Fibroblast of skin of right quadriceps (primary cell): Measurements from ENCODE around the gene FBXW11.
A peak's percentile ranks its signal among the peaks of the same experiment; 100 is the strongest.
"Not testable (repeated sequence)": the region's sequence is repeated elsewhere in the genome, so short reads cannot be mapped to it uniquely, and the experiment has no call there.

ENCODE experiments used
- DNase-seq: peaks from one replicate; pipeline ENCODE4 v3.0.0-alpha.2; 2013

FBXW11 gene

GRCh38 chr5:171979606-171980005 is 26.8 kb downstream of the FBXW11 start:
- no peak for DNase-seq

DNA sequence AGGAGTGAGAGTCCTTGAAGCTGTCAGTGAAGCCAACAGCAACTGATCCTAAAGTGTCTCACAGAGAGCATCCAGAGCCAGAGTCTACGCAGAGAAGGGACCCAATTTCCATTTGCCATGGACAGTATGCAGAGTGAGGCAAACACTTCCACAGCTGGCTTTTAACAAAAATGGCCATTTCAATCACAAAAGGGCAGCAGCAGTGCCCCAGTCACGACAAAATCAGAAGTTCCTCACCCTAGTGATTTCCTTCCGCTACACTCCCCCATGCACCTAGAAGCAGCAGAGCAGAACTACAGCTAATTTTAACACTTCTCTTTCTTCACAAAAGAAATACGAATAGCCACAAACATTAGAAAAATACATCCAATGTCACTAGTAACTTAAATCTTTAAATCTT is 27.9 kb downstream of the FBXW11 start:
- no peak for DNase-seq

DNA sequence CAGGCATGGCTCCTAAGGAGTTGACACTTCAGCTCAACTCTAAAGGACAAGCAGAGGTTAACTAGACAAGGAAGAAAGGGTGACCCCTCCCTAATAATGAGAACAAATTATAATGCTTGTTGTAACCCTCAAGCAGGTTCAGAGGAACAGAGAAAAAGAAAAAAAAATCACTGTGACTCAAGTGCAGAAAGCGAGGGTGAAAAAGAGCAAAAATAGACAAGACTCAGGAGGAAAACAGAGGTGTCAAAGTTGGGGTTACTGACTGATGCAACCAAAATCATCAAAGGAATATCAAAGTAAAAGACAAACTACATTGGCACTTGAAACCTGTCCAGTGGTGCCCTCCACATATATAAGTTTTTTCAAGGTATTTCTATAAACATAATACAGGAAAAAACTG is 28.4 kb downstream of the FBXW11 start:
- DNase-seq: no peak

DNA sequence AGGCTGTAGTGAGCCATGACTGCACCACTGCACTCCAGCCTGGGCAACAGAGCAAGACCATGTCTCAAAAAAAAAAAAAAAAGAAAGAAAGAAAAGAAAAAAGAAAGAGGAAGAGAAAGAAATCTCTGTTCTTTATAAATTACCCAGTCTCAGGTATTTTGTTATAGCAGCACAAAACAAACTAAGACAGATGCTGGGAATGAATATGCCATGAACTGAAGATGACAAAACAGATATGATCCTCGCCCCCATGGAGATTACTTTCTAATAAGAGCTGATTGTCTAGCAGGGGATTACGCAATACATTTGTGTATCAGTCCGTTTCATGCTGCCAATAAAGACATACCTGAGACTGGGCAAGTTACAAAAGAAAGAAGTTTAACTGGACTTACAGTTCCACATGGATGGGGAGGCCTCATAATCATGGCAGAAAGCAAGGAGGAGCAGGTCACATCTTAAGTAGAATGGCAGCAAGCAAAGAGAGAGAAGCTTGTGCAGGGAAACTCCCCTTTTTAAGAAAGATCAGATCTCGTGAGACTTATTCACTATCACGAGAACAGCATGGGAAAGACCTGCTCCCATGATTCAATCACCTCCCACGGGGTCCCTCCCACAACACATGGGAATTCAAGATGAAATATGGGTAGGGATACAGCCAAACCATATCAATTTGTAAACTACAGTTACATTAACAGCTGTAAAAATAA is 29.0 kb downstream of the FBXW11 start:
- DNase-seq: not testable (repeated sequence)

- no peak for DNase-seq
These were observed 30.4 kb downstream of the FBXW11 start for GRCh38 chr5:171975877-171976667.

DNA sequence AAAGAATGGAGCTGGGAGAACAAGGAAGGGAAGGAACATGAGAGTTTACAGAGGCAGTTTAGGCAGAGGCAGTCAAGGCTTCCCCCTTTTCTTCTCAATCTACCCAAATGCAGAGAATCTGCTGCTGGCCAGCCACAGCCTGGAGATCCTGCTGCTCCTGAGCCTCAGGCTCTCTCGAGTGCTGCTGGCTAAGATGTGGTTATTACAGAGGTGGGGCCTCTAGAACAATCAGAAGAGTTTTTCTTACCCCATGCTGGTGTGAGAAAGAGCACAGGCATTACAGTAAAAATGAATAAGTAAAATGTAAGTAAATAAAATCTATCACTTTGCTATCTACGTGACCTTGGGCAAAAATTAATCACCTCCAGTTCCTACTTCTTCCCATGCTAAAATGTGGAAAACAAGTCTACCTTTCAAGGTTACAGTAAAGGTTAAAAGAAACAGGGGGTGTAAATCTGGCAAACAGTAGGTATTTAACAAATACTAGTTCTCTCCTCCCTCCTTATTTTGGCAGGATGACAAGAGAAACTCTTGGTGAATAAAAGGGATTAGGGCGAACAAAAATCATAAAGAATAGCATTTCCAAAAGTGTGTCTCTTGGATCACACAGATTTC is 31.1 kb downstream of the FBXW11 start:
- peak; percentile 9 for DNase-seq

DNA sequence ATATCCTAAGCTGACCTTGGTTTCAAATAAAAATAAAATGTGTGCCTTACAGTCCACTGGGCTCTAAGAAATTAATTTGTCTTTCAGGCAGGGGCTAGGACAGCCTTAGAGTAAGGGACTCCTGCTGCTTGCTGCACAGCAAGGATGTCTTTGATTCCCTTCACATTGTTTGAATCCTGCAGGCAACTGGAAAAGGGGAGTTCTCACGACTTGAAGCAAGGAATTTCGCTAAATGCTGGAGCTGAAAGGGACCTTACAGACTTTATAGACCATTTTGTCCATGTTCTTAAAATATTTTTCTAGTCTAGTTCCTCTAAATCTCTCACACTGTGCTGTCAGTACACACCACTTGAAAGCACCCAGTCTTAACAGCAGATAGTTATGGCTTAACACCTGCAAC is 35.6 kb downstream of the FBXW11 start:
- DNase-seq: no peak

- peak; percentile 18 for DNase-seq
These were observed 37.1 kb downstream of the FBXW11 start for GRCh38 chr5:171969288-171969880.

DNA sequence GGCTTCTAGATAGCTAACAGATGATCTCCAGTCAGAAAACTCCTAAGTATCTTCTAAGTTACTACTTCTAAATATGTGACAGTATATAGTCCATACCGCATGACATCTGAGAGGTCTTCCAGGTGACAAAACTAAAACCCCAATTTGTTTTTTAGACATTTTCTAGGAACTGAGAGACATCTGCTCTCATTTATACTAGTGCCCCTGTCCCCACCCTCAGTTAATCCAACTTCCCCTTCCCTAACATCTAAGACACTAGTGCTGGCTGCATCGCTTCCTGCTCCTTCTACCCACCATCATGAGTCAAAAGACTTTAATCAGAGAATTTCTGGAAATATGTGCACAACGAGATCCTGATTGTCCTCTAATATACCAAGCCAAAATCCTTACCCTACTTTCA is 37.9 kb downstream of the FBXW11 start:
- no peak for DNase-seq

DNA sequence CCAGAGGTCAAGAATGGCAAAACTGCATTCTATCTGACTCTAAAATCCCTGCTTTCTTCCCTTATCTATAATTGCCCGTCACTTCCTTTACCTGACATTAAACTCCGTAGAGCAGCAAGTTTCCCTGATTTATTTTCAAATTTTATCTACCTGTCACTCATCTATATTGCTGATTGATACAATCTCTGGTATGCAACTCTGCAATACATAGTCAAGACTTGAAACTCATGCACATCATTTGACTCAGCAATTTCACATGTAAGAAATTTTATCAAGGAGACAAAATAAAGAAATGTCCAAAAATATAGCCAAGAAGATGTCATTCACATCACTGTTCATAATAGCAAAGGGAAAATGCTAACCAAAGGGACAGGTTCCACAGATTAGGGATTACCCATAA is 39.5 kb downstream of the FBXW11 start:
- DNase-seq: no peak

DNA sequence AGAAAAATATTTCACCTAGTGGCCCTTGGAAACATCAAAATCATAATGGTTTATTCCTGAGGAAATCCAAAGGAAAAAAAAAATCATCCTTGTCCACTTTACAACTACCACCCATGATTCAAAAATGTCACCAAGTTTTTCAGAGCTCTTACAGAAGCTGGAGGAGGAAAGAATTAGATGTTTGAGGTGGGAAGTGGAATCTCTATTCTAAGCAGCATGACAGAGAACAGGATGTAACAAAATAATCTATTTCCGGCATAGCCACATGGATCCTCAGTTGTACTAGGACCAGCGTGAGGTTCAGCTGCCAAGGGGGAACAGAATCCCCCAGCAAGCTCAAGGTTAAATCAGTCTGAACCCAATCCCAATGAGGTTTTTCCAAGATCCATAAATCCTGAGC is 40.2 kb downstream of the FBXW11 start:
- DNase-seq: peak; percentile 29

- DNase-seq: no peak
These were observed 40.7 kb downstream of the FBXW11 start for GRCh38 chr5:171965745-171966144.

DNA sequence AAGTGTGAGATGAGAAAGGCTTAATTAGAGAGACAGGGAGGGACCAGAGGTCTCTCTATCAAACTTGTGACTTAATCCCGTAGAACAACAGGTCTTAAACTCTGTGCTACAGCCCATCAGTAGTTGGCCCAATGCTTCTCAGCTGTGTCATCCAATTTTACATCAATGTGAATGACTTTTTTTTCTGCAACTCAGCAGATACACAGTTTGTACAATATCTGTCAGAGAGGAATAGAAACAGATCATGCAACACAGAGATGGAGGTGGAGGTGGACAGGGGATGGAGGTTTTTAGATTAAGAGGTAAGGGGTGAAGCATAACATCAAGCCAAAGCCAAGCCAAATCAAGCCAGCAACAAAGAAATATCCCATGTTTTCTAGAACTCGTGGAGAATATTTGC is 43.0 kb downstream of the FBXW11 start:
- no peak for DNase-seq

- DNase-seq: no peak
These were observed 45.3 kb downstream of the FBXW11 start for GRCh38 chr5:171961117-171961516.

DNA sequence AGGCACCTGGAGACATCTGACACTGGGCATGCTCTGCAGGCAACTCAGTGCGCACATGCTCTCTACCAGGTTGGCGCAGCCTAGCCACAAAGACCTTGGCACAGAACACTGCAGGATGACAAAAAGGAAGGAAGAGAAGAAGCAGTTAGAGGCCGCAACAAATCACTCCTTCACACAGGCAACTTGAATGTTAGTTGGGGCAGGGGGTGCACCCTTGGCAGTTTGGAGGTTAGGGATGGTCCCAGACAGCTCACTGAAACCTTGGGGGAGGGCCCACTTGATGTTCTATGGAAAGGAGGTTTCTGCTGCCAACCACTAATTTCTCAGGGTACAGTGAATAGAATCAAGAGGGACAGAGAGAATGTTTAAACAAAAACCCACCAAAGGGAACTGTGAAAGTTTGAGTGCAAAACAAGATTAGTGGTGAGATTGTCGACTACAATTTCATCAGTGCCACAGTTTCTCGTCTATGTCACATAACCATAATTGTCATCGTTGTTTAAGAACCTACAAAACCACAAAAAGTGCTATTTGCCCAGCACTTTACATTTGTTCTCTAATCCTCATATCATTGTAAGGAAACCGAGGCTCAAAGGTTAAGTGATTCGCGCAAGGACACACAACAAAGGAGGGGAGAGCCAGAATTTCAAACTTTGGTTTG is 48.7 kb downstream of the FBXW11 start:
- no peak for DNase-seq

GRCh38 chr5:171956887-171957495 is 49.4 kb downstream of the FBXW11 start:
- no peak for DNase-seq

DNA sequence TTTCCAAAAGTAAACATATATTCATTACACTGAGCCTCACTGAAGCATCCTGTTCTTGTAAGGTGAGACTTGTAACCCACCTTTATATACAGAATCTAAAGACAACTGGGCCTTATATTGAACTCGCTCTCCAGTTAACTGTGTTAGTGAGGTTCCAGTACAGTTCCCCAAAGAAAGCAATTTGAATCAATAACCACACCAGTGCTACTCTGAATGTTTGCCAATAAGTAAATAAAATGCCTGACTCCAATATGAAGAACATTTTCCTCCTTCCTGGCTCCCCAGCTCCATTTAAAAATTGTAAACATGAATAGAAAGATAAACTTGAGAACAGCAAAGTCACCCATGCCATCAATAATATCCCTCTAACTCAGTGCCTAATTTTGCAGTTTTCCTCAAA is 50.1 kb downstream of the FBXW11 start:
- DNase-seq: no peak

GRCh38 chr5:171955761-171956160 is 50.7 kb downstream of the FBXW11 start:
- no peak for DNase-seq

- peak; percentile 21 for DNase-seq
These were observed 51.7 kb downstream of the FBXW11 start for GRCh38 chr5:171954721-171955120.

DNA sequence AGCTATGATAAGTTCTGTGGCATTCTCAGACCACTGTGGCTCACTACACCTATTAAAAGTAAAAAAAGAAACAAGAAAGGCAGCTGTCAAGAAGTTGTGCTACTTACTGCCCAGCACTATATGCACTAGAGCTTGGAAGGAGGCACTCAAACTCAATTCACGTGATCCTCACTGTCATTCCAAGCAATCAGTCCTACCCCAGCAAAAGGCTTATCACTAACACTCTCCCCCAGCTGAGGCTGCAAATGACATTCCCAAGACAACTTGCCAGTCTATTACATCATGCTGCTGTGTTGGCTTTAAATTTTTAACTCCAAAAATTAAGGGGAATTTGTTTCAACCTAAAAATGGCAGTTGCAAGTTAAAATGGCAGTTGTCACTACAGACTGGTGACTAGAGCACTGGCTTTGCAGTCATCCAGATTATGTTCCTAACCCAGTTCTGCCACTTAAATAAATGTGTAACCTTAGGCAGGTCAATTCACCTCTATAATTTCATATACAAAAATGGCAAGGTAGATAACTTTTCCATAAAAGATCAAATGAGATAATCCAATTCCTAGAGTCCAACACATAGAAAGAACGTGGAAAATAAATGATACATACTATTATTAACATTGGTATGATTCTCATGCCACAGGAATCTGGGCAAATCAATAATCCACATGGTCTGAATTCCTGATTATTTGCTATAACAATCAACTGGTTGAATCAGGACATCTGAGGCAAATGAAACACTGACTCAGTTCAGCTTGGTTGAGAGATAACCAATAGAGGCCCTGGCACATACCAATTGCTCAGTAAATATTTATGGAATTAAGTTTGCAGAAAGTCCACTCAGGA is 52.4 kb downstream of the FBXW11 start:
- DNase-seq: peak; percentile 69

- DNase-seq: no peak
These were observed 54.4 kb downstream of the FBXW11 start for GRCh38 chr5:171952021-171952420.

DNA sequence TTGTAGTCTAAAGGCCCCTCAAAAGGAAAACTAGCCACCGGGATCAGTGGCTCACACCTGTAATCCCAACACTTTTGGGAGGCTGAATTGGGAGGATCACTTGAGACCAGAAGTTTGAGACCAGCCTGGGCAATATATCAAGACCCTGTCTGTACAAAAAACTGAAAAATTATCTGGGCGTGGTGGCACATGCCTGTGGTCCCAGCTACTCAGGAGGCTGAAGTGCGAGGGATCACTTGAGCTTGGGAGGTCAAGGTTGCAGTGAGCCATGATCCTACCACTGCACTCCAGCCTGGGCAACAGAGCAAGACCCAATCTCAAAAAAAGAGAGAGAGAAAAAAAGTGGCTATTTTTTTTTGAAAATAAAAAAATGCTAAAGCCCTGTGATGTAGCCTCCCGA is 55.2 kb downstream of the FBXW11 start:
- DNase-seq: no peak
